HCT116 (cell line): Measurements from ENCODE around the gene U2AF2. TPM values are rescaled to one million over a fixed set of nuclear protein-coding genes. Genes with fewer than 3 reads are reported as not detected.

Source experiments
- ATAC-seq: fragments of 200-7000 bp; cut with Tn5 transposase; 2 replicates; pipeline ENCODE4 v1.9.1; 2020; ENCODE audit warnings: mild to moderate bottlenecking, moderate library complexity
- BruUV-seq: library from RNA; stranded (reverse); fragments of 400-500 nt; replicated peaks from 2 replicates; lab custom pipeline; 2021; lab: Mats Ljungman, UMichigan
- CTCF ChIA-PET: fragments of 300-600 bp; sonication (Branson Sonifier 250); formaldehyde crosslinking; loops from one replicate; lab custom pipeline; 2021; ENCODE audit warnings: antibody characterized with exemption; lab: Charles Lee
- POLR2A ChIA-PET: fragments of 300-600, 350-600 bp; sonication (Branson Sonifier 250); formaldehyde crosslinking; loops from one replicate; lab custom pipeline; 2021; ENCODE audit warnings: antibody characterized with exemption; lab: Charles Lee
- RAD21 ChIA-PET, 2 experiments: fragments of 300-600 bp; sonication (Branson Sonifier 250); formaldehyde crosslinking; loops; one replicate each; lab custom pipeline; 2023; ENCODE audit warnings: low total read pairs in 2 of 2; ENCODE audit not compliant: uncharacterized antibody in 2 of 2, unreplicated experiment in 2 of 2, low non-redundant PET in 1 of 2; lab: Charles Lee
- DNase-seq: peaks from one replicate; pipeline ENCODE4 v3.0.0-alpha.2; 2010; ENCODE audit warnings: low read depth, low spot score
- H2AFZ ChIP-seq: fragments of 200-600 bp; shearing (Covaris generic), sonication (generic); 2 replicates; pipeline ENCODE4 v1.6.1; 2017; ENCODE audit warnings: low read depth, mixed run types, mixed read lengths, antibody characterized with exemption, low read length; ENCODE audit not compliant: poor library complexity, severe bottlenecking
- H3K27ac ChIP-seq: 2 replicates; pipeline ENCODE4 v1.5.1; 2012; ENCODE audit warnings: low read depth, low read length
- H3K27me3 ChIP-seq: fragments of 200-600 bp; sonication (generic); 2 replicates; pipeline ENCODE4 v1.6.1; 2016; ENCODE audit warnings: mixed run types, low read length, mixed read lengths; ENCODE audit not compliant: insufficient read depth
- H3K36me3 ChIP-seq, 2 experiments: fragments of 200-500 bp in 1 of 2; fragments of 200-600 bp in 1 of 2; sonication (Bioruptor generic) in 1 of 2; sonication (generic) in 1 of 2; 2 replicates each; pipeline versions ENCODE4 v1.5.1 to v1.6.1; 2014 to 2016; ENCODE audit warnings: low read length in 2 of 2, inconsistent platforms in 1 of 2, mixed read lengths in 1 of 2, mixed run types in 1 of 2; ENCODE audit not compliant: insufficient read depth in 2 of 2, control insufficient read depth in 1 of 2
- H3K4me1 ChIP-seq, 2 experiments: fragments of 200-600 bp in 1 of 2; sonication (generic) in 1 of 2; 2 replicates each; pipeline versions ENCODE4 v1.5.1 to v1.6.1; 2012 to 2017; ENCODE audit warnings: low read length in 2 of 2, inconsistent platforms in 1 of 2, mild to moderate bottlenecking in 1 of 2, mixed read lengths in 1 of 2, mixed run types in 1 of 2, moderate library complexity in 1 of 2; ENCODE audit not compliant: insufficient read depth in 2 of 2, control insufficient read depth in 1 of 2
- H3K4me2 ChIP-seq: fragments of 200-600 bp; sonication (generic); 2 replicates; pipeline ENCODE4 v1.6.1; 2017; ENCODE audit warnings: mixed run types, low read length, mixed read lengths
- H3K4me3 ChIP-seq, 2 experiments: fragments of 200-600 bp in 1 of 2; sonication (generic) in 1 of 2; replicated peaks in 1 of 2; 2 replicates each; pipeline ENCODE4 v1.5.1; 2011 to 2016; ENCODE audit warnings: low read length in 2 of 2, control low read depth in 1 of 2, low read depth in 1 of 2, mild to moderate bottlenecking in 1 of 2, mixed read lengths in 1 of 2, mixed run types in 1 of 2
- H3K79me2 ChIP-seq: fragments of 200-600 bp; sonication (generic); 2 replicates; pipeline ENCODE4 v1.6.1; 2017; ENCODE audit warnings: mild to moderate bottlenecking, mixed run types, low read length, moderate library complexity, mixed read lengths; ENCODE audit not compliant: insufficient read depth
- H3K9ac ChIP-seq: fragments of 200-600 bp; sonication (generic); 2 replicates; pipeline ENCODE4 v1.6.1; 2016; ENCODE audit warnings: low read length, mixed read lengths
- H3K9me2 ChIP-seq: fragments of 200-600 bp; sonication (generic), shearing (Covaris generic); 2 replicates; pipeline ENCODE4 v1.6.1; 2017; ENCODE audit warnings: mixed run types, mild to moderate bottlenecking, moderate library complexity; ENCODE audit not compliant: insufficient read depth
- H3K9me3 ChIP-seq, 2 experiments: fragments of 200-500 bp in 1 of 2; fragments of 200-600 bp in 1 of 2; sonication (Bioruptor generic) in 1 of 2; sonication (generic) in 1 of 2; 2 replicates each; pipeline ENCODE4 v1.6.1; 2014 to 2017; ENCODE audit warnings: low read length in 2 of 2, mixed read lengths in 2 of 2, inconsistent platforms in 1 of 2, low read depth in 1 of 2, mild to moderate bottlenecking in 1 of 2, mixed run types in 1 of 2, moderate library complexity in 1 of 2; ENCODE audit not compliant: control insufficient read depth in 1 of 2, insufficient read depth in 1 of 2
- H4K20me1 ChIP-seq: fragments of 200-600 bp; sonication (generic), shearing (Covaris generic); 2 replicates; pipeline ENCODE4 v1.6.1; 2017; ENCODE audit warnings: mixed run types, mild to moderate bottlenecking, moderate library complexity; ENCODE audit not compliant: insufficient read depth
- CEBPB ChIP-seq: IDR thresholded peaks from 2 replicates; pipeline ENCODE4 v1.6.1; 2012; ENCODE audit warnings: low read depth
- ELF1 ChIP-seq: IDR thresholded peaks from 2 replicates; pipeline ENCODE4 v1.6.1; 2012; ENCODE audit warnings: low read depth, borderline replicate concordance
- EZH2phosphoT487 ChIP-seq: fragments of 200-600 bp; IDR thresholded peaks from 2 replicates; pipeline ENCODE4 v1.6.1; 2018; ENCODE audit warnings: antibody characterized with exemption, borderline replicate concordance
- JUND ChIP-seq: IDR thresholded peaks from 2 replicates; pipeline ENCODE4 v1.6.1; 2012
- POLR2AphosphoS5 ChIP-seq: IDR thresholded peaks from 2 replicates; pipeline ENCODE4 v1.6.1; 2011; ENCODE audit warnings: mild to moderate bottlenecking, low read depth, low read length, moderate library complexity
- RAD21 ChIP-seq: IDR thresholded peaks from 2 replicates; pipeline ENCODE4 v1.6.1; 2012; ENCODE audit warnings: low read depth, mild to moderate bottlenecking
- SIN3A ChIP-seq: IDR thresholded peaks from 2 replicates; pipeline ENCODE4 v1.6.1; 2012; ENCODE audit warnings: low read depth
- SRF ChIP-seq: IDR thresholded peaks from 2 replicates; pipeline ENCODE4 v1.6.1; 2012; ENCODE audit warnings: low read depth
- ZNF274 ChIP-seq: fragments of 200-500 bp; sonication (Bioruptor generic); IDR thresholded peaks from 2 replicates; pipeline ENCODE4 v1.6.1; 2014; ENCODE audit warnings: mild to moderate bottlenecking, low read depth, low read length, inconsistent platforms
- intact Hi-C: fragments of 100-400 bp; cut with micrococcal nuclease; formaldehyde crosslinking; loops from 2 replicates; pipeline ENCODE4 v1.10.0; 2022
- total RNA-seq: library from RNA; stranded (reverse); gene quantifications from one replicate; pipeline ENCODE4 v1.2.1, GENCODE V29; 2021; ENCODE audit not compliant: unreplicated experiment
- TF ChIP-seq, protein P1 (sequence below): IDR thresholded peaks from 2 replicates; pipeline ENCODE4 v1.6.1; 2011; ENCODE audit warnings: mild to moderate bottlenecking, low read length, moderate library complexity; ENCODE audit not compliant: insufficient replicate concordance; ENCODE audit errors: extremely low read depth
- TF ChIP-seq, protein P2 (sequence below): IDR thresholded peaks from 2 replicates; pipeline ENCODE4 v1.6.1; 2012; ENCODE audit warnings: low read depth

U2AF2 gene
- total RNA-seq, 1 experiment from 2014 or later, result 259 TPM

DNA sequence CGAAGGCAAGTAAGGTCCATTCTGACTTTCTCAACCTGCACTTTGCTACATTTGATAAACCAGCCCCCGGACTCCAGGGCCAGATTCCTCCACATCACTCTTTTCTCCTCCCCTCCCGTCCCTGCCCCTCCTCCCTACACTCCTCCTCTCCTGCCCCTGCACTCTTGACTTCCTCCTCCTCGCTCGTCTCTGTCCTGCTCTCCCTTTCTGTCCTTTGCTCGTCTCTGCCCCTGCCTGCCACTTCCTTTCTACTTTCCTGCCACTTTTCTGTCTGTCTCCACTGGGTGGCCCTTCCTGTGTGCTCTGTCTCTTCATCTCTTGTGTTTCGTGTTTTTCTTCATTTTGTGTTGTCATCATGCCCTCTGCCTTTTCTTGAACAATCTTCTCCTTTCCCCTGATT, 7.0 kb downstream of the U2AF2 start:
- no peaks in the 10 kb centered on the region for H3K27me3 ChIP-seq

More for the DNA sequence above, 7.0 kb downstream of the U2AF2 start:
- no peak overlapping the region for H3K27ac ChIP-seq
- H3K4me3 ChIP-seq, result no peak overlapping the region
- ATAC-seq, result peak; percentile 22; the same call in 1 of the 2 replicates
- no peak overlapping the region for H2AFZ ChIP-seq
- ChIA-PET CTCF (no interaction called here), POLR2A (no interaction called here), RAD21 (no interaction called here)
- peaks cover 6% of the 10 kb centered on the region; the same call in 1 of the 2 replicates for H4K20me1 ChIP-seq
- no peak overlapping the region for H3K4me2 ChIP-seq
- H3K4me1 ChIP-seq, result peaks cover 9 to 21% of the 10 kb centered on the region in 2 experiments; a peak in 3 of 4 replicates
- no TSS peak for BruUV-seq
- no peak overlapping the region for H3K9ac ChIP-seq
- TF ChIP-seq CEBPB (no peak), POLR2AphosphoS5 (no peak), ELF1 (no peak), JUND (no peak), EZH2phosphoT487 (no peak), ZNF274 (no peak), SIN3A (no peak), SRF (no peak), RAD21 (no peak)
- TF ChIP-seq, protein P1, sequence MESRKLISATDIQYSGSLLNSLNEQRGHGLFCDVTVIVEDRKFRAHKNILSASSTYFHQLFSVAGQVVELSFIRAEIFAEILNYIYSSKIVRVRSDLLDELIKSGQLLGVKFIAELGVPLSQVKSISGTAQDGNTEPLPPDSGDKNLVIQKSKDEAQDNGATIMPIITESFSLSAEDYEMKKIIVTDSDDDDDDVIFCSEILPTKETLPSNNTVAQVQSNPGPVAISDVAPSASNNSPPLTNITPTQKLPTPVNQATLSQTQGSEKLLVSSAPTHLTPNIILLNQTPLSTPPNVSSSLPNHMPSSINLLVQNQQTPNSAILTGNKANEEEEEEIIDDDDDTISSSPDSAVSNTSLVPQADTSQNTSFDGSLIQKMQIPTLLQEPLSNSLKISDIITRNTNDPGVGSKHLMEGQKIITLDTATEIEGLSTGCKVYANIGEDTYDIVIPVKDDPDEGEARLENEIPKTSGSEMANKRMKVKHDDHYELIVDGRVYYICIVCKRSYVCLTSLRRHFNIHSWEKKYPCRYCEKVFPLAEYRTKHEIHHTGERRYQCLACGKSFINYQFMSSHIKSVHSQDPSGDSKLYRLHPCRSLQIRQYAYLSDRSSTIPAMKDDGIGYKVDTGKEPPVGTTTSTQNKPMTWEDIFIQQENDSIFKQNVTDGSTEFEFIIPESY, result no peak
- TF ChIP-seq, protein P2, sequence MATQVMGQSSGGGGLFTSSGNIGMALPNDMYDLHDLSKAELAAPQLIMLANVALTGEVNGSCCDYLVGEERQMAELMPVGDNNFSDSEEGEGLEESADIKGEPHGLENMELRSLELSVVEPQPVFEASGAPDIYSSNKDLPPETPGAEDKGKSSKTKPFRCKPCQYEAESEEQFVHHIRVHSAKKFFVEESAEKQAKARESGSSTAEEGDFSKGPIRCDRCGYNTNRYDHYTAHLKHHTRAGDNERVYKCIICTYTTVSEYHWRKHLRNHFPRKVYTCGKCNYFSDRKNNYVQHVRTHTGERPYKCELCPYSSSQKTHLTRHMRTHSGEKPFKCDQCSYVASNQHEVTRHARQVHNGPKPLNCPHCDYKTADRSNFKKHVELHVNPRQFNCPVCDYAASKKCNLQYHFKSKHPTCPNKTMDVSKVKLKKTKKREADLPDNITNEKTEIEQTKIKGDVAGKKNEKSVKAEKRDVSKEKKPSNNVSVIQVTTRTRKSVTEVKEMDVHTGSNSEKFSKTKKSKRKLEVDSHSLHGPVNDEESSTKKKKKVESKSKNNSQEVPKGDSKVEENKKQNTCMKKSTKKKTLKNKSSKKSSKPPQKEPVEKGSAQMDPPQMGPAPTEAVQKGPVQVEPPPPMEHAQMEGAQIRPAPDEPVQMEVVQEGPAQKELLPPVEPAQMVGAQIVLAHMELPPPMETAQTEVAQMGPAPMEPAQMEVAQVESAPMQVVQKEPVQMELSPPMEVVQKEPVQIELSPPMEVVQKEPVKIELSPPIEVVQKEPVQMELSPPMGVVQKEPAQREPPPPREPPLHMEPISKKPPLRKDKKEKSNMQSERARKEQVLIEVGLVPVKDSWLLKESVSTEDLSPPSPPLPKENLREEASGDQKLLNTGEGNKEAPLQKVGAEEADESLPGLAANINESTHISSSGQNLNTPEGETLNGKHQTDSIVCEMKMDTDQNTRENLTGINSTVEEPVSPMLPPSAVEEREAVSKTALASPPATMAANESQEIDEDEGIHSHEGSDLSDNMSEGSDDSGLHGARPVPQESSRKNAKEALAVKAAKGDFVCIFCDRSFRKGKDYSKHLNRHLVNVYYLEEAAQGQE, result no peak
- TF ChIP-seq, all 23 proteins: peak for 0
- no peak for DNase-seq
- intact Hi-C loops, result no loop called here
- peaks cover 55 to 68% of the 10 kb centered on the region in 2 experiments for H3K36me3 ChIP-seq
- no peaks in the 10 kb centered on the region for H3K9me2 ChIP-seq
- no peaks in the 10 kb centered on the region for H3K9me3 ChIP-seq
- H3K79me2 ChIP-seq, result peaks cover 99% of the 10 kb centered on the region
